ENCODE measurements around the gene ZRANB3.
"Not testable (repeated sequence)": the region's sequence is repeated elsewhere in the genome, so short reads cannot be mapped to it uniquely, and the experiment has no call there.

Gene ZRANB3

DNA sequence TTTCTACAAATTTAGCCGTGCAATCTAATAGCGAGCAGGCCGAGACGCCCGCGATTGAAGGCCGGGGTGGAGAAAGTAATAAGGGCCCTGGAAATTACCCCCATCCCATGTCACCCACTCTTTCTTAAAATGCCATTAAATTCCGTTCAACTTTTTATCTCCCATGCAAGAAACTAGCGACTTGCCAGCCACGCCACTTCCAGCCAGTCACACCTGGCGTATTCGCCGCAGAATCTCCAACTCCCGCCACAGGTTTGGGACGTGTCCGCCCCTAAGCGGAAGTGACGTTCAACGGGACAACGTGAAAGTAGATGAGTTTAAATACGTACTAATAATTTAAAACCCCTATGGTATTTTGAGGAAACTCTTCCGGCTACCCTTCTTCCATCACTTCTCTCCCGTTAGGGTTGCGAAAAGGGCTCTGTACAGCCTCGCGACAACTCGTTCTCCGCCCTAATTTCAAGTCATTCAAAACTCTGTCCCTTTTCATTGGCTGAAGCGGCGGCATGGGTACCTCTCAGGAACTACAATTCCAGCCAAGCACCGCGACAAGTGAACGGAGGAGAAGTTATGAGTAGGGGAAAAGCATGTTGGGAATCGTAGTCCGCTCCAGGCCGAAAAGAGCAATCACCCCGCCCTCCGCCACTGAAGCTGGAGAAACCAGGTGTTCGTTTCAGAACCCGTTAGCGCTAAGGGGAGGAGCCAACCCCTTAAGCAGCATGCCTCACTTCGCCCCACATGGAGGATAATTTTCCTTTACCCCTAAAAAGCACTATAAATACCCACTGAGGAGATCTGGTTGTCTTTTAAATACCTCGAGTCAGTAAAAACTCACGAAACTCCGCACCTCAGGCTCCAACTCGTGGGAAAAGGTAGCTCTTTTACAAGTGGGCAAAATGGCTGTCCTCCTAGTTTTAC lies at the start of gene ZRANB3:
TSS of gene ZRANB3 (minus strand) at position 906 of the 918 bp plus-strand sequence.
- Mint-ChIP-seq H3K27ac (ENCODE audit: low read depth) (no peak within 1 kb of the TSS), H3K9me3 (no peaks in the 10 kb centered on the region), H3K4me3 (no peak within 1 kb of the TSS), H3K27me3 (no peaks in the 10 kb centered on the region), H3K4me1 (peaks cover 6% of the 10 kb centered on the region), H3K36me3 (ENCODE audit: insufficient read depth) (no peaks in the 10 kb centered on the region)
- peak; percentile 83 to 93 for DNase-seq (ENCODE audit: low spot score in 2 of 2)
- ATAC-seq (replicated peaks; ENCODE audit: extremely low read depth, poor library complexity, severe bottlenecking): peak; percentile 78

DNA sequence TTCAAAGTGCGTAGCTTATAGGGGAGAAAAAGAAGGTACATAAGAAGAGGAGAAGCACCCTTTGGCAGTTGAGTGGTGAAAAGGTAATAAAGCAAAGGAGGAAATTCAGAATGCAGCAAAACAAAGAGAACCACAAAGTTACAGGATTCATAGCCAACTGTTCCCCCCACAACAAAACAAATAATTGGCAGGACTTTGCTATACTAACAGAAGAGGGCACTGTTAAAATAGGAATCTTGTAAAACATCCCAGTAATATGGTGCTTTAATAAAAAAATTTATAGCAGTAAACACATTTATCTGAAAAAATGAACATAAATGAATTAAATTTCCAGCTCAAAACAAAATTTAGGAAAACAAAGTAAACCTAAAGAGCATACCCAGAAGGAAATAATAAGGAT lies 42.6 kb upstream of the ZRANB3 start:
- Mint-ChIP-seq H3K27me3 (no peaks in the 10 kb centered on the region), H3K27ac (ENCODE audit: low read depth) (no peak overlapping the region), H3K4me3 (no peak overlapping the region), H3K36me3 (ENCODE audit: insufficient read depth) (peaks cover 9% of the 10 kb centered on the region), H3K9me3 (no peaks in the 10 kb centered on the region), H3K4me1 (no peaks in the 10 kb centered on the region)
- ATAC-seq (replicated peaks; ENCODE audit: extremely low read depth, poor library complexity, severe bottlenecking) (no peak), DNase-seq (ENCODE audit: low spot score in 2 of 2) (no peak)

DNA sequence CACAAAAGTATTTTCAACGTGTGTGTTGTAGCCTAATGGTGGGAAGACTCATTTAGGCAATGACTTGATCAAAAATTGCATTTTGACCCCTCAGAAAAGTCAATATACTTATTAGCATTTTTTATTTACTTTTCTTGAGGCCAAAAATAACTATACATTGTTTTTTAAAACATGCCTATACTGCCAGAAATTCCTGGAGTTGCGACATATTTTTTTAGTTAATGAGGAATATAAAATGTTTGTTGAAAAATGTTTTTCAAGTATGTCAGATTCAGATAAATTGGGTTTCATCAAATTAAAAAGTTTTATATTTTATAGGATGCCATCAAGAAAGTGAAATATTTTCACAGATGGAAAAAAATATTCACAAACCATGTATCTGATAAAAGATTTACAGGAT lies 39.9 kb upstream of the ZRANB3 start:
- ATAC-seq (replicated peaks; ENCODE audit: extremely low read depth, poor library complexity, severe bottlenecking) (no peak), DNase-seq (ENCODE audit: low spot score in 2 of 2) (no peak)
- peaks cover 12% of the 10 kb centered on the region for H3K36me3 Mint-ChIP-seq (ENCODE audit: insufficient read depth)
- no peaks in the 10 kb centered on the region for H3K4me1 Mint-ChIP-seq
- no peak overlapping the region for H3K4me3 Mint-ChIP-seq
- no peaks in the 10 kb centered on the region for H3K9me3 Mint-ChIP-seq
- no peak overlapping the region for H3K27ac Mint-ChIP-seq (ENCODE audit: low read depth)
- no peaks in the 10 kb centered on the region for H3K27me3 Mint-ChIP-seq

DNA sequence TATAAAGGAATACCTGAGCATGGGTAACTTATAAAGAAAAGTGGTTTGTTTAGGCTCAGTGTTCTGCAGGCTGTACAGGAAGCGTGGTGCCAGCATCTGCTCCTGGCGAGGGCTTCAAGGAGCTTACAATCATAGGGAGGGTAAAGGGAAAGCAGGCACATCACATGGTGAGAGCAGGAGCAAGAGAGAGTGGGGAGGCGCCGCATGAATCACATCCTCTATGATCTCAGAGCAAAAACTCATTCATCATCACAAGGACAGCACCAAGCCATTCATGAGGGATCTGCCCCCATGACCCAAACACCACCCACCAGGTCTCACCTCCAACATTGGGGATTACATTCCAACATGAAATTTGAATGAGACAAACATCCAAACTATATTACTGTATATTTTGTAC lies 32.8 kb upstream of the ZRANB3 start:
- H3K4me3 Mint-ChIP-seq: no peak overlapping the region
- ATAC-seq (replicated peaks; ENCODE audit: extremely low read depth, poor library complexity, severe bottlenecking): no peak

DNA sequence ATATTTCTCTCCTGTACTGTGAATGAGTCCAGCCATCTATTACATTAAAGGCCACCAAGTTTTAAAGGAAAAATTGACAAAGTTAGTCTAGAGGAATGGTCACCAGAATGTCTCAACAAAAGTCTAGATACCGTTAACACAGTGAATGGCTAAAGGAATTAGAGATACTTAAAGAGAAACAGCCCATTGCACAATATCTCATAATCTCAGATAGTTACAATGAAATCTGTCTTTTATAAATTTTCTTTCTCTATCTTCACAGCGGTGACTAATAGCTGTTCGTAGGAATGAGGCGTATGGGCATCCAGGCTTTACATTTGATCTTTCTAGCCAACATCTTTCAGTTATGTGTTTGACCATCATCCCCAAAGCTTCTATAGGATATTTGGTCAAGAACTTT lies 30.9 kb upstream of the ZRANB3 start:
- Mint-ChIP-seq H3K4me1 (peaks cover 13% of the 10 kb centered on the region), H3K27me3 (no peaks in the 10 kb centered on the region), H3K9me3 (no peaks in the 10 kb centered on the region), H3K27ac (ENCODE audit: low read depth) (no peak overlapping the region), H3K4me3 (no peak overlapping the region), H3K36me3 (ENCODE audit: insufficient read depth) (peaks cover 2% of the 10 kb centered on the region)
- DNase-seq (ENCODE audit: low spot score in 2 of 2) (no peak), ATAC-seq (replicated peaks; ENCODE audit: extremely low read depth, poor library complexity, severe bottlenecking) (no peak)

More for the DNA sequence above, 32.8 kb upstream of the ZRANB3 start:
- DNase-seq (ENCODE audit: low spot score in 2 of 2): no peak
- Mint-ChIP-seq H3K4me1 (peaks cover 7% of the 10 kb centered on the region), H3K27ac (ENCODE audit: low read depth) (peak overlapping the region; percentile 8), H3K27me3 (no peaks in the 10 kb centered on the region), H3K9me3 (no peaks in the 10 kb centered on the region), H3K36me3 (ENCODE audit: insufficient read depth) (peaks cover 4% of the 10 kb centered on the region)

DNA sequence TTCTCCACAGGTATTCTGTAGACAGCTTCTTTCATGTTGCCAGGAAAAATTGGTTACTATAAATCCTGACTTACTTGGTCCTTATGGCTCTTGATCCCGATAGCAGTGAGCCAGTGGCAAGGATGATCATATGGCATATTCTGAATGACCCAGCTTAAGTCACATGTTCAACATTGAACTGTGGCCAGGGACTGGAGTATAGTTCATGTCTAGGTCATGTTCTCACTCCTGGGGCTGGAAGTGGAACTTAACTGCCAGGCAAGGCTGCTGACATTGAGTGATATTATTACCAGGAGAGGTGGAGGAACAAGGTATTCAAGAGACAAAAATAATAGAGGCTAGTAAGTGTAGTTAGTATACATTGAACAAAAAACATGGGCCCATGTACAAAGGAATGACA lies 26.5 kb upstream of the ZRANB3 start:
- ATAC-seq (replicated peaks; ENCODE audit: extremely low read depth, poor library complexity, severe bottlenecking) (no peak), DNase-seq (ENCODE audit: low spot score in 2 of 2) (no peak)
- Mint-ChIP-seq H3K4me3 (no peak overlapping the region), H3K27me3 (no peaks in the 10 kb centered on the region), H3K9me3 (no peaks in the 10 kb centered on the region), H3K4me1 (peaks cover 6% of the 10 kb centered on the region), H3K36me3 (ENCODE audit: insufficient read depth) (peaks cover 2% of the 10 kb centered on the region), H3K27ac (ENCODE audit: low read depth) (no peak overlapping the region)

DNA sequence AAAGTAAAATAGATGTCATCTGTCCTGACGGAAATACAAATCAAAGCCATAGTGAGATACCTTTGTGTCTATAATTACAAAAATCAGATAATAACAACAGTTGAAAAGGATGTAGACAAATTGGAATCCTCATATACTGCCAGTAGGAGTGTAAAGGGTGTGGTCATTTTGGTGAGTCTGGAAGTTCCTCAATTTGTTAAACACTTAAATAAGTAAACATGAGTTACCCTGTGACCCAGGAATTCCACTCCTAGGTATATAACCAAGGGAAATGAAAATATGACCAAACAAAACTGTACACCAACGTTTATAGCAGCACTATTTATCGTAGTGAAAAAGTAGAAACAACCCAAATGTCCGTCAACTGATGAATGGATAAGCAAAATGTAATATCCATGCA lies 24.3 kb upstream of the ZRANB3 start:
- H3K4me1 Mint-ChIP-seq: peaks cover 6% of the 10 kb centered on the region
- H3K4me3 Mint-ChIP-seq: no peak overlapping the region
- no peak for ATAC-seq (replicated peaks; ENCODE audit: extremely low read depth, poor library complexity, severe bottlenecking)
- H3K9me3 Mint-ChIP-seq: no peaks in the 10 kb centered on the region
- H3K27me3 Mint-ChIP-seq: no peaks in the 10 kb centered on the region
- DNase-seq (ENCODE audit: low spot score in 2 of 2): no peak
- peaks cover 2% of the 10 kb centered on the region for H3K36me3 Mint-ChIP-seq (ENCODE audit: insufficient read depth)
- H3K27ac Mint-ChIP-seq (ENCODE audit: low read depth): no peak overlapping the region

DNA sequence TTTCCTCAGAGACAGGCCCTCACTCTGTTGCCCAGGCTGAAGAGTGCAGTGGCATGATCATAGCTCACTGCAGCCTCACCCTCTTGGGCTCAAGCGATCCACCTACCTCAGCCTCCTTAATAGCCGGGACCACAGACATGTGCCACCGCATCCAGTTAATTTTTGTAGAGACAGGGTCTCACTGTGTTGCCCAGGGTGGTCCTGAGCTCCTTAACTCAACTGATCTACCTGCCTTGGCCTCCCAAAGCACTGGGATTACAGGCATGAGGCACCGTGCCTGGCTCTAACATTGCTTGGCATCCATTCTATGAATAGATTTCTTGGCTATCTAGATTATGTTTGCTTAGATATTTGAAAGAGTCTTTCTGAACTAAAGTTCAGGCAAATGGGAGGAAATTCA lies 21.9 kb upstream of the ZRANB3 start:
- Mint-ChIP-seq H3K9me3 (no peaks in the 10 kb centered on the region), H3K4me1 (peaks cover 6% of the 10 kb centered on the region), H3K27ac (ENCODE audit: low read depth) (no peak overlapping the region), H3K36me3 (ENCODE audit: insufficient read depth) (no peaks in the 10 kb centered on the region), H3K4me3 (no peak overlapping the region), H3K27me3 (no peaks in the 10 kb centered on the region)
- no peak for ATAC-seq (replicated peaks; ENCODE audit: extremely low read depth, poor library complexity, severe bottlenecking)
- DNase-seq (ENCODE audit: low spot score in 2 of 2): no peak

DNA sequence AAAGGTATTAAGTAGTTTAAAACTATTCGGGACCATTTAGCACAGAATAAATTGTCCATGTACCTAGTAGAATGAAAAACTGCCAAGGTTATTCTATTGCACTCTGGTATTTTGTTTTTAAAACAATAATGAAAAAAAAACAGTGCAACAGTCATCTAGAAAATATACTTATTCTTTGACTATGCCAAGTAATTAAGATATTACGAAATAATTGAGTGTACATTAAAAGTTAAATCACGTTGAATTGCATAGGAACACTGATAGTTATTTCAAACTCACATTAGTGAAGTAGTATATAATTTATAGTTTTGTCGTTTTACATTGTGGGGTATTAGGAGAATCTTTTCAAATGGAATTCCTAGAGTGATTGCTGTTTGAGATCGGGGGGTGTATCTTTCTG lies 20.3 kb upstream of the ZRANB3 start:
- Mint-ChIP-seq H3K9me3 (no peaks in the 10 kb centered on the region), H3K4me3 (no peak overlapping the region), H3K4me1 (peaks cover 4% of the 10 kb centered on the region), H3K36me3 (ENCODE audit: insufficient read depth) (peaks cover 2% of the 10 kb centered on the region), H3K27ac (ENCODE audit: low read depth) (no peak overlapping the region), H3K27me3 (no peaks in the 10 kb centered on the region)
- DNase-seq (ENCODE audit: low spot score in 2 of 2): no peak
- no peak for ATAC-seq (replicated peaks; ENCODE audit: extremely low read depth, poor library complexity, severe bottlenecking)

DNA sequence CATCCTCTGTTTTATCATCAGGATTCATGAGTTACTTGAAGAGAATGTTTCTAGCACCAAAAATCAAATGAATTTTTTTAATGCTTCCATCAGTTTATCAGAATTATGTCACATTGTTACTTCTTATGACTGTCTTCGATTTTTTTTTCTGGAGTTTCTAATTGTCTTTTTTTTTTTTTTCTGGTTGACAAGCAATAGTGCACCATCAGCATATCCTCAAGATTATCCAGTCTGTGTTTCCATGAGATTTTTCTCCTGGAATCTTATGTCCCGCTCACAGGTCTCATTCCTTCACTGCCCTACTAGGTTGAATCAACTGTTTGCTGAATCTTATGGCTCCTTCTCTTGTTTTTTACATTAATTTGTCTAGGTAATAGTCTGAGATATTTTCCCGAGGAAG lies 16.3 kb upstream of the ZRANB3 start:
- no peak overlapping the region for H3K27ac Mint-ChIP-seq (ENCODE audit: low read depth)
- no peaks in the 10 kb centered on the region for H3K27me3 Mint-ChIP-seq
- H3K9me3 Mint-ChIP-seq: no peaks in the 10 kb centered on the region
- H3K4me1 Mint-ChIP-seq: peaks cover 12% of the 10 kb centered on the region
- peaks cover 2% of the 10 kb centered on the region for H3K36me3 Mint-ChIP-seq (ENCODE audit: insufficient read depth)
- DNase-seq (ENCODE audit: low spot score in 2 of 2): no peak
- no peak for ATAC-seq (replicated peaks; ENCODE audit: extremely low read depth, poor library complexity, severe bottlenecking)
- H3K4me3 Mint-ChIP-seq: no peak overlapping the region

DNA sequence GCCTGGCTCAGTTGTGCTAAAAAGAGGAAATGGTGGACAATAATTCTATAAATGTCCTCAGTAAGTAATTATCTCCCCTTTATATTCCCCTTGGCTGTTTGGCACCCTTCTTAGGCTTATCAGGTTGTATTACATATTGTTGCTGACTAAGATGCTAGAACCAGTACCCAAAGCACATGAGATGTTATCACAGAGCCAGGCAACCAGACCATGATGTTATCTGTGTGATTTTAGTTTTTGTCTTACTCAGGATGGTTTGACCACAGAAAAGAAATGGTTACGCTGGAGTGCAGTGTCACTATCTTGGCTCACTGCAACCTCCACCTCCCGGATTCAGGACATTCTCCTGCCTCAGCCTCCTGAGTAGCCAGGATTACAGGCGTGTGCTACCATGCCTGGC lies 15.4 kb upstream of the ZRANB3 start:
- no peak overlapping the region for H3K4me3 Mint-ChIP-seq
- no peaks in the 10 kb centered on the region for H3K27me3 Mint-ChIP-seq
- H3K27ac Mint-ChIP-seq (ENCODE audit: low read depth): no peak overlapping the region
- H3K36me3 Mint-ChIP-seq (ENCODE audit: insufficient read depth): peaks cover 2% of the 10 kb centered on the region
- no peak for DNase-seq (ENCODE audit: low spot score in 2 of 2)
- ATAC-seq (replicated peaks; ENCODE audit: extremely low read depth, poor library complexity, severe bottlenecking): no peak
- peaks cover 12% of the 10 kb centered on the region for H3K4me1 Mint-ChIP-seq
- no peaks in the 10 kb centered on the region for H3K9me3 Mint-ChIP-seq

DNA sequence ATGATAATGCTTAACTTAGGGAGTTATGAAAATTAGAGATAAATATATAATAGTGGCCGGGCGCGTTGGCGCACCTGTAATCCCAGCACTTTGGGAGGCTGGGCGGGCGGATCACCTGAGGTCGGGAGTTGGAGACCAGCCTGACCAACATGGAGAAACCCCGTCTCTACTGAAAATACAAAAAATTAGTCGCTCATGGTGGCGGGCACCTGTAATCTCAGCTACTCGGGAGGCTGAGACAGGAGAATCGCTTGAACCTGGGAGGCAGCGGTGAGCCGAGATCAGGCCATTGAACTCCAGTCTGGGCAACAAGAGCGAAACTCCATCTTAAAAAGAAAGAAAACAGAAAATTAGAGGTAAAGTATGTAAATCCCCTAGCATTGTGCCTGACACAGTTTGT lies 2.5 kb upstream of the ZRANB3 start:
- ATAC-seq (replicated peaks; ENCODE audit: extremely low read depth, poor library complexity, severe bottlenecking); DNase-seq (ENCODE audit: low spot score in 2 of 2); H3K27ac Mint-ChIP-seq (ENCODE audit: low read depth); H3K4me1 Mint-ChIP-seq; H3K27me3 Mint-ChIP-seq; H3K4me3 Mint-ChIP-seq; H3K9me3 Mint-ChIP-seq; H3K36me3 Mint-ChIP-seq (ENCODE audit: insufficient read depth): not testable (repeated sequence)

DNA sequence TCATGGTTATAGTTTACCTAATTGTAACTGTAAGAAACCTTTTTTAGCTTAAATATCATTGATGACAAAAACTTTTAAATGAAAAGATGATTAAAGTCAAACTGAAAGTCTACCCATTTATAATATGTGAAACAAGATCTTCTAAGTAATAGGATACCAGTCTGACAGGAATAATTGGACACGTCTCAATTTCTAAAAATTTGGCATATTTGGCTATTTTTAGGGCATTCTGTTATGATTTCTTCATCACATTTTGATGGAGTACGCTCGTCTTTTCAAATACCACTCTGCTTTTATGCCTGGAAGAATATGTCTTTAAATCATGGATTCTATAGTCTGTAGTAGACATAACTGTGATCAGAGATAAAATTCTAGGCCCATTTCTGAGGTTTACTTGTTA lies 1.6 kb upstream of the ZRANB3 start:
- no peak overlapping the region for H3K4me3 Mint-ChIP-seq
- H3K27me3 Mint-ChIP-seq: no peaks in the 10 kb centered on the region
- peak overlapping the region; percentile 35 for H3K27ac Mint-ChIP-seq (ENCODE audit: low read depth)
- H3K36me3 Mint-ChIP-seq (ENCODE audit: insufficient read depth): no peaks in the 10 kb centered on the region
- no peak for DNase-seq (ENCODE audit: low spot score in 2 of 2)
- H3K4me1 Mint-ChIP-seq: peaks cover 6% of the 10 kb centered on the region
- H3K9me3 Mint-ChIP-seq: no peaks in the 10 kb centered on the region
- ATAC-seq (replicated peaks; ENCODE audit: extremely low read depth, poor library complexity, severe bottlenecking): no peak

Data from central memory CD8-positive, alpha-beta T cell (primary cell).